Glomerular visceral epithelial cell (primary cell): ENCODE results near the gene GPX5.
"Not testable (repeated sequence)": the region's sequence is repeated elsewhere in the genome, so short reads cannot be mapped to it uniquely, and the experiment has no call there.

Source experiments
- DNase-seq: peaks from one replicate; pipeline ENCODE4 v3.0.0-alpha.2; 2016; ENCODE audit errors: extremely low spot score

Gene GPX5

DNA sequence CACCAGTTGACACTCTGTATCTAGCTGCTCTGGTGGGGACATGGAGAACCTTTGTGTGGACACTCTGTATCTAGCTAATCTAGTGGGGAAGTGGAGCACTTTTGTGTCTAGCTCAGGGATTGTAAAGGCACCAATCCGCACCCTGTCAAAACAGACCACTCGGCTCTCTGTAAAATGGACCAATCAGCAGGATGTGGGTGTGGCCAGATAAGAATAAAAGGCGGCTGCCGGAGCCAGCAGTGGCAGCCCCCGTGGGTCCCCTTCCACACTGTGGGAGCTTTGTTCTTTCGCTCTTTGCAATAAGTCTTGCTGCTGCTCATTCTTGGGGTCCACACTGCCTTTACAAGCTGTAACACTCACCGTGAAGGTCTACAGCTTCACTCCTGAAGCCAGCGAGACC is 13.3 kb upstream of the GPX5 start:
- not testable (repeated sequence) for DNase-seq

DNA sequence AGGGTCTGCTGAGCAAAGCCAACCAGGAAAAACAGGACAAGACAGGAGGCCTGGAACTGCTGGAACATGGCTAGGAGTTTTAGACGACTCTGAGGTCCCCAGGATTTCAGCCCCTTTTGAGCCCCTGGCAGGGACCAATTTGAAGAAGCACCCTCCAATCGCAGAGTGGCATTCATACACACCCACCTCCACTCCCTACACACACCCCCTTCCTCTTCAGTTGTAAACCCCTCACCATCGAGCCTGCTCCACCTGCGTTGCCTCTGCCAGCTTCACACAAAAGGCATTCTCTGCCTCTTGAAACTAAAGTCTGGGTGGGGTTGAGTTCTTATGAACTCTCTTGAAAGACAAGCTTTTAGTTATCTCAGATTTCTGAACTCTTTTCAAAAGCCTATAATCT is 10.0 kb upstream of the GPX5 start, which contains the start of gene GPX6:
Gene GPX6, minus strand, starts transcription at position 118 of the 400 bp plus-strand sequence. Its CDS starts 50 bp downstream, at position 68.
- DNase-seq, result no peak

DNA sequence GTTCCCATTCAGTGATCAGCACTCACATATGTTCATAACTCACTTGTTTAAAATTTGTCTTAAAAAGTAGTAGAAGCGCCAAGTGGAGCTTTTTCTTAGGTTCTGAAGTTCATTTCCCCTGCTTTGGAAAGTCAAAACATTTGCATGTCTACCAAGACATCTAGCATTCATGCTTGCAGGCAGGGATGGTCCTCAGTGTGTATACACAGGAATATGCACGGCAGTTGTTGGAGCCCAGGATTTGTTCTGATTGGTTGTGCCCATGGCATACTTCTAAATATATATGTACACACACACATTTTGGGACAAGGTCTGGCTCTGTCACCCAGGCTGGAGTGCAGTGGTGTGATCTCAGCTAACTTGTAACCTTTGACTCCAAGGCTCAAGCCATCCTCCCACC is 7.7 kb upstream of the GPX5 start:
- no peak for DNase-seq

DNA sequence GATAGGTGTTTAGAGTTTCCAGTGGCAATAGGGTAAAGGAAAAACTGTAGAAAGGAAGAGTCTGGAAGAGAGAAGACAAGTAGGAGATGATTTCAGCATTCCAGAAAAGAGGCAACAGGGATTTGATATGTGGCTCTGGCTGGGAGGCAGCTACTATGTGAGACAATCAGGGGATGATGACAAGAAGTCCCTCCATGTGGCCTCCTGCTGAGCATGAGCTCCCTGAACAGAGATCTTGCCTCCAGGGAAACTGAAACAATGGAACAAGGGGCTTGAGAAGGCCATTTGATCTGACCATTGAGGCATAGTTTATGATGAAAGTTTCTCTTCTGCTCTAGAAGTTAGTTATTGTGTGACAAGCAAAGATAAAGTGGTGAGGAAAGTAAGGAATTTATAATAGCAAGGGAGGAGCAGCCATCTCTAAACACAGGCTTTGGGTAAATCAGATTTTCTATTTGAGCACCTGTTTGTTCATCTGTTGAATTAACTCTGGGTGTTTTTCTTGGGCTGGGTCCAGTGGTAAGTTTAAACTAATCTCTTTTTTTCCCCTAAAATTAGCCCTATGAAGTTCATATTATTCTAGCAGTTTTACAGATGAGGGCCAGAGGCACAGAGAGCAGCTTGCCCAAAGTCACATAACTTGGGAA is 3.0 kb upstream of the GPX5 start:
- DNase-seq, result no peak

DNA sequence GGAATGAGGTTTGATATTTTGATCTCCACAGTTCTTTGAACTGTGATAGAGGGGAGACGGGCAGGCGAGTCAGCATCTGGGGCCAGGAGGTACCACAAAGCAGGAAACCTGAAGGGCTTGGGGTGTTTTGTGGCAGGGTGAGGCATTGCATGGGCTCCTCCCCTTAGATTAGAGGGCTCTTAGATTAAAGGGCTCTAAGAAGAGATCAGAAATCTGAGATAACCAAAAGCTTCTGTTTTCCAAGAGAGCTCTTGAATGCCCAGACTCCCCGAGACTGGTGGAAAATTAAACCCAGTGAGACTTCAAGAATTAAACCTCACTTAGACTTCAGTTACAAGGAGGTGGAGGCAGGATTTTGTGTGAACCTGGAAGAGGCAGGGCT is 2.4 kb upstream of the GPX5 start:
- peak; percentile 30 for DNase-seq

DNA sequence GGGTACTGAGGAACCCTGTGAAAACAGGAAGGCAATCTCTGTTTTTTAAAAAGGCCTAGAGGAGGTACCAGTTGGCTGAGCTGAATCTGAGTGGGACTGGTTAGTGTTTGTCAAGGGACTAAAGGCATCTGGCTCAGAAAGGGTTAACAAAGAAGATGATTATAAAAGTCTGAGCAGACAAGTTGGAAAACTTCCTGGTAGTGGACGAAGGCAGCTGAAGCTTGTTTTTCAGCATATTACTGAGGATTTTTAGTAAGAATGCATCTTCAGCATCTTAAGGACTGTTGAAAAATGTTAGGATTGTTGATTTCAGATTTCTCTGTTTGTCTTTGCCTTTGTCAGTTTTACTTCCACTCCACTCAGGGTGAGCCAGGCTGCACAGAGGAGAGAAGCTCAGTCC is 5.1 kb downstream of the GPX5 start:
- no peak for DNase-seq

DNA sequence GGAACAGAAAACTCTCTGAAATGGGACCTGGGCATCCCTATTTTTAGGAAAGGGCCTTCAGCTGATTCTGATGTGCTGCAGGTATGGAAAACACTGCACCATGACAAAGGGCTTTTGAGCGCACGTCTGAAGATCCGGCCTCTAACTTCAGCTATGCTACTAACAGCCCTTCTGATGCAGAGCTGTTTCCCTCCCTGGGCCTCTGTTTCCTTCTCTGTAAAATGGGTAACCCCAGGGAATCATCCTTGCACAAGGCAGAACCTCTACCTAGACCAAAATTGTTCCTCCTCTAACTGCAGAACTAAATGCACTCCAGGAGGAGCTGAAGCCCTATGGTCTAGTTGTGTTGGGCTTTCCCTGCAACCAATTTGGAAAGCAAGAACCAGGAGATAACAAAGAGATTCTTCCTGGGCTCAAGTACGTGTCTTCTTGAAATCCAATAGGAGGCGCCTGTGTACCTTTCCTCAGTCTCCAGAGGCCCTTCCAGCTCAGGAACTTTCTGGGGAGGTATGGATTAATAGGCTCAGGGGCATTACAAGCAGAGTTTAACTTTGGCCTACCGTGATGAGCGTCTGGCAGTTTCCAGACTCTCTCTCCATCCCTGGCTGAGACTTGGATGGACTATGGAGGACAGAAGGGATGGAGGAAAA is 5.9 kb downstream of the GPX5 start:
- no peak for DNase-seq

DNA sequence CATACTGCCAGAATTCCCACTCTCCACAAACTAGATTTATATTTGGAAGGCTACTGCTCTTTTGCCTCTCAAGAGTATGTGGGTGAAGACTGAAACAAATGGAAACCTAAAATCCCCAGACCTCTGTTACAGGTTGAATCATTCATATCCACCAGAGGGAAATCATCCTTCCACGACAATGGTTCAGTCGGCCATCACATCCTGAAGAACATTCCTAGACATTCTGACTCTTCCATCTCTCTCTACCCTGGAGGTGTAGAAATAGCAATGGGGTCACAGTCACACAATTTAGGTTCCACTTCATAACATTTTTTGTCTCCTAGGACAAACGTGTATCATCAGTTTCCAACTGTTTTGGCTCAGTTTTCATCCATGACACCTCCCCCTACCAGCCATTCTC is 8.6 kb downstream of the GPX5 start:
- DNase-seq, result no peak

DNA sequence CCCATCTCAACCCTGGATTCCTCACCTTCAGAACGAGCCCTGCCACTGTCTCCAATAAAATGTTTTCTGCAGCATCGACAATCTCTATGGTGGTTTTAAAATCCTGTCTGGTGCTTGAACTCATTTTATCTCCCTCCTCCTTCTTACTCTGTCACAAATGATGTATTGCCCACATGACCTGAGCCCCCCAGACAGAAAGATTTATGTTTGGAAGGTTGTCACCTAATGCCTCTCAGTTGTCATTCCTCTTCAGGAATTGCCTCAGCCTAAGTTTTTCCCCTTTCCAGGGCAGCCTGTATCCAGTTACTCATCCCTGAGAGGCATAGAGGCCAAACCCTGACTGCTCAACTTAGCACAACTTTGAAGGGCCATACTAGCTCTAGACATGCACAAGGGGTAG is 9.2 kb downstream of the GPX5 start:
- DNase-seq, result no peak

DNA sequence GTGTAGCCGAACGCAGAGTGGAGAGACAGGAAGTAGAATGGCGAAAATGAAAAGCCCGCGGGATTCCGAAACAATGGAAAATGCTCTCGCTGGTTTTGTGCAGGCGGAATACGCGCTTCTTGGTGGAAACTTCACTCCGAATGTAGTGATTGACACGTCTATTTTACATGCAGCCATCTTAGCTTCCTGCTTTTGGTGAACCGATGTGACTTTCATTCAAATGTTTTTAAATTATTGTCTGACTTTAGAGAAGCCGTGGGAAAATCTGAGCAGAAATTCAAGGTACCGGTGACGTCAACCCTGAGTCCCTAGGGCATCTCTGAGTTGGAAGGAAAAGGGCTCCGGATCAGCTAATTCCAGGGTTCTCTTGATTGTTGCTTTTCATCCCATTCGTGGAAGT is 11.4 kb downstream of the GPX5 start:
- no peak for DNase-seq

DNA sequence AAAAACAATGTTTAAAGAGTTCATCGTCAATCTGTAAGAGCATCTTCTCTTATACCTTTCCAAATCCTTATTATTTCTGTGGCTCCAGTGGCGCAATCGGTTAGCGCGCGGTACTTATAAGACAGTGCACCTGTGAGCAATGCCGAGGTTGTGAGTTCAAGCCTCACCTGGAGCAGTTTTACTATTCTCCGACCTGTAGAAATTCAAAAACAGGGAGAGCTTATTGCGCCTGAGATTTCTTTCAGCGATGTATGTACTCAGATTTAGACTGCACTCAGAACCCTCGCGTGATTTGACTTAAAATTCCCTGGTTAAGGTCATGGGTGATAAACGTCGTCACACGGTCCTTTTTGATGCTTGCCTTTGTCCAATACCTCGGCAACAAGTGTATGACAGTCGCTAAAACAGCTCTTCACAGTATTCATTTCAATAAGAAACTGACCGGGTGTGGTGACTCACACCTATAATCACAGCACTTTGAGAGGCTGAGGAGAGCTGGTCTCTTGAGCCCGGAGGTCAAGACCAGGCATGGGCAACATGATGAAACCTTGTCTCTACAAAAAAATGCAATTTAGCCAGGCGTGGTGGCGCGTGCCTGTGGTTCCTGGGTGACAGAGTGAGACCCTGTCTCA is 11.9 kb downstream of the GPX5 start:
- DNase-seq, result no peak

DNA sequence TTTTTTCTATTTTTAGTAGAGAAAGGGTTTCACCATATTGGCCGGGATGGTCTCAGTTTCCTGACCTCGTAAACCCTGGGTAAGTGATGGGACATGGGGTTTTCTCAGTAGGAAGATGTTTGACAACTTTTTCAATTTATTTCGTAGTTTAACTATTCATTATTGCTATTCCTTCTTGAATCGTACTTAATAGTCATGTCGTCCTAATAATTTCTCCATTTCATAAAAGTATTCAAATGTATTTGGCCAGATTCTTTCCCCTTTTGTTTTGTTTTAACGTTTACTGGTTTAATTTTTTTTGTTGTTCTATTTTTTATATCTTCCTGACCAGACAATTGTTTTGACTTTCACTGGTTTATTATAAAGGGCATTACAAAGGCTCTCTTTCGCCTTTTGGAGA is 16.3 kb downstream of the GPX5 start:
- DNase-seq, result no peak

DNA sequence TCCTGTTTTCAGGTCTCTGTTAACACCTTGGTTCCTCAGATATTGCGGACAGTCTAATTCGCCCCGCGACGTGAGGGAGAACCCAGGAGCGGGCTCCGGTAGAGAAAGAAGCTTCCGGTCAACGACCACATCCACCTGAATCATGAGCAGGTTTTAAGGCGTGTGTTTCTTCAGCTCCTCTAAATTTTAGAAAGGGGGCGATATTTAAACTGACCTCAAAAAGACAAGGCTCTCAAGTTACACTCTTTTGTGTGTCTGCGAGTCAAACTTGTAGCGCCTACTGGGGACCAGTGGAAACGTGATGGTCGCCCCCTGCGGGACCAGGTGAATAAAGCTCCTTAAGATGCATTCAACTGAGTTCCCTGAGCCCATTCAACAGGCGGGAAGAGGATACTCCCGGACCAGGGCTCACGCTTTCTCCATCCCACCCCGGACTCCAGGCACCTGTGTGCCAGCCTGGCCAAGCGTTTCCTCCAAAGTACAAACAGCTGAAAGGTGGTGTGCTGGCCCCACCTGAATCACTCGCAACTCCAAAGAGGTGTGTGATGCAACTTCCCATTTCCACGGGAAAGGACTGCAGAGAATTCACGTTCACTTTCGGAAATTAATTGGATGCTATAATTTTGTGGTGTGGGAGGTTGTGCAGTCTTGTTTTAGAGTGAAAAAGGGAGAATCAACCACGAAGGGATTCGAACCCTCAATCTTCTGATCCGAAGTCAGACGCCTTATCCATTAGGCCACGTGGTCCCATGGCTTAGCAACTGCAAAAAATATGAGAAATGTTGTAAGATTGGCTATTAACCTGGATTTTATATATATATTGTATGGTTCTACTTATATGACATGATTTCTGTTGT is 17.0 kb downstream of the GPX5 start:
- DNase-seq, result peak; percentile 90

DNA sequence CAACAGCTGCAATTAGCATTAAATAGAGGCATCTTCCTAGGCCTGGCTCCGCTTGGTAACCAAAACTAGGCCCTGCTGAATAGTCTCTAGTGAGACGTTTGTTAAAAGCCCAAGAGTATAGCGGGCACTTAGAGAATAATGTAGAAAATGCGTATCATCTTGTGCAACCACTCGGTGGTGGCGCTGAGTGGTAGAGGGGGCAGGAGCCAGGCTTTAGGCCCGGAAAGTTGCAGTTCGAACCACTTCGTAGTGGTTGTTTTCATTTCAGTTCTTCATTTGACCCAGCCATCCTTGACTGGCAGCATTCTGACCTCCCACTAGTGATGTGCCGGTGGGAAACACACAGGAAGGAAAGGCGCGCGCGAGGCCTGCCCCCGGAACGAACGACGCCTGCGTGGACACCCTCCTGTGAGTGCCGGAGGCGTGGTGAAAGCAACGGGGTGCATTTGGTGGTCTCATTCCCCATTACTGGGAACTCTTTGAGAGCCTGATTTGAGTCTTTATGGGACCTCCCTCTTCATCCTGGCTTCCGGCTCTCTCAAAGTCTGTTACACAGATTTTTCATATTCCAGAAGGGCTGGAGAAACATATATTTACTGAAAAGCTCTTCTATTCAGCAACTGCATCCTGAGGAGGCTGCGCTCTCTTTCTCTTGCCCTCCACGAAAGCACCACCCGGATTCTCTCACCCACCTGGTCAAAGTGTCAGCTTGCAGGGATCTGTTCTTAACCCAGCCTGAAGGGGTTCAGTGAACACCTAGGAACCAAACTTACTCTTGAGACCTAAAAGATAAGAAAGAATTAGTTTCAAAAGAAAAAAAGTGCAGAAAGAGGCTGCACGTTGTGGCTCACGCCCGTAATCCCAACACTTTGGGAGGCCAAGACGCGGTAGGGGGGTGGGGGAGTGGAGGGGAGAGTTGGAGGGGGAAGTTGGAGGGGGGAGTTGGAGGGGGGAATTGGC is 18.2 kb downstream of the GPX5 start:
- DNase-seq, result no peak

DNA sequence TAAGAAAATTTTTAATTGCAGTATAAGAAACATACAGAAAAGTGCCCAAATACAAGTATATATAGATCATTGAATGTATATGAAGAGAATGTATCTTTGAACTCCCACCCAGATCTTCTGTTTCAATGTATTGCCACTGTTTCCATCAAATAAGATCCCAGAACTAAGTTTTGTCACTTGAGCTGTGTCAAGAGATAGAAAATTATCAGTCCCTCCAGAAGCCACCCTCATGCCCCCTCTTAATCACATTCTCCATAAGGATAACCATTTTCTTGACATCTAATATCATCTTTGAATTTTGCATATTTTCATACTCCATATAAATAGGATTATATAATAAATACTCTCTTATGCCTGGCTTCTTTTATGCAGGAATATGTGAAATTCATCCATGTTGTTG is 20.3 kb downstream of the GPX5 start:
- no peak for DNase-seq

DNA sequence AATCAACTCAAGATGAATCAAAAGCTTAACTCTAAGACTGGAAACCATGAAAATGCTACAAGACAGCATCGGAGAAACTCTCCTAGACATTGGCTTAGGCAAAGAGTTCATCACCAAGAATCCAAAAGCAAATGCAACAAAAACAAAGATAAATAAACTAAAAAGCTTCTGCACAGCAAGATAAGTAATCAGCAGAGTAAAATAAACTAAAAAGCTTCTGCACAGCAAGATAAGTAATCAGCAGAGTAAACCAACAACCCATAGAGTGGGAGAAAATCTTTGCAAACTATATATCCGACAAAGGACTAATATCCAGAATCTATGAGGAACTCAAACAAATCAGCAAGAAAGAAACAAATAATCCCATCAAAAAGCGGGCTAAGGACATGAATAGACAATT is 21.3 kb downstream of the GPX5 start:
- DNase-seq, result not testable (repeated sequence)

DNA sequence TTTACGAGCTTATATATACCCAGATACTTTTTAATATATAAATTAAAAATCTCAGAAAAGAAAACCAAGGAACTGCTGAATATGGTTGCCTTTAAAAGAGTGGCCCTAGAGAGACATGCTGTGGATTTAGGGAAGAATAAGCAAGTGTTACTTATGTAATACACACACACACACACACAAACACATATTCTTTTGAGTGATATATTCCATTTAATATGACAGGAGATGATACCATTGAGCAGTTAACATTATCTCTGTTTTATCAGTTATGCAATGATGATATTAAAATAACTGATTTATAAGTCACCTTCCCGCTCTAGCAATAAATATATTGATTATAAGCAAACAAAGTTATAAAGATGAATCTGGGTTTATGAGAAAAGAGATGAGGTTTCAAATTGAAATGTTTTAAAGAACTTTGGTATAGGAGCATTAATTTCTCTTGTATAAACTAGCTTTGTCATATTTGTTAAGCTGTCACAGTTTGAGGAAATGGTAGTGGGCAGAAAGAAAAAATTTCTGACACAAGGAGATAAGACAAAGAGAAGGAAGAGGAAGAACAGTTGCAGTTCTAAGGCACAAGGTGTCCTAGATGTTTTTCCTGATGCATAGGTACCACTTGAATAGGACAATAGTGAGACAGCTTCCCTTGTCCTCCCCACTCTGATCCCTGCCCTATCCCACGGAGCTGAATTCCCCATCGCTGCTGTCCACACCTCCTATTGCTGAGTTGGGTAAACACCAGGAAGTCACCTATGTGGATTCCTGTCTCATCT is 26.4 kb downstream of the GPX5 start:
- no peak for DNase-seq

DNA sequence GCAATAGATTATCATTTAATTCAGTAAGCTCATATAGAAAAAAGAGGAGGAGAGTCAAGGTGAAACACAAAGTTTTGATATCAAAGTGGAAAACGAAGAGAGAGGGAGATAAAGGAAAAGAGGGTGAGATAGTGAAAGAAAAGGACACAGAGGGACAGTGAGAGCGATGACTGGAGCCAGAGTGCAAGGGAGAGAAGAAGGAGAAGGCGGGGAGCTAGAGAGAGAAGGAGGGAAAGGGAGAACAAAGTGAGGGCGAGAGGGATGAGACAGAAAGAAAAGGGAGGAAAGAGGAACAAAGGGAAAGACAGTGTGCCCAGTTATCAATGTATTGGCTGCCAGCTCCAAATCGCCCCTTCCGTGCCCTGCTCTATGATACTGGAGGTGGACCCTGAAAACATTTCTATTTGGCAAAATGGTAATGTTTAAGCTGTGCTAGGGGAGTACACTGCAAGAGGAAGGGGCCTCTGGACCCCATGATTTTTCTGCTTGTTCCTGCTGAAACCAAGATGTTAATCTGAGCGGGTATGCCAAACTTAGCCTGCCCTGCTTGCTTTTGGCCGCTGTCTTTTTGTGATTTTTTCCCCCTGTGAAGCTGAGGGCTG is 27.8 kb downstream of the GPX5 start:
- no peak for DNase-seq

DNA sequence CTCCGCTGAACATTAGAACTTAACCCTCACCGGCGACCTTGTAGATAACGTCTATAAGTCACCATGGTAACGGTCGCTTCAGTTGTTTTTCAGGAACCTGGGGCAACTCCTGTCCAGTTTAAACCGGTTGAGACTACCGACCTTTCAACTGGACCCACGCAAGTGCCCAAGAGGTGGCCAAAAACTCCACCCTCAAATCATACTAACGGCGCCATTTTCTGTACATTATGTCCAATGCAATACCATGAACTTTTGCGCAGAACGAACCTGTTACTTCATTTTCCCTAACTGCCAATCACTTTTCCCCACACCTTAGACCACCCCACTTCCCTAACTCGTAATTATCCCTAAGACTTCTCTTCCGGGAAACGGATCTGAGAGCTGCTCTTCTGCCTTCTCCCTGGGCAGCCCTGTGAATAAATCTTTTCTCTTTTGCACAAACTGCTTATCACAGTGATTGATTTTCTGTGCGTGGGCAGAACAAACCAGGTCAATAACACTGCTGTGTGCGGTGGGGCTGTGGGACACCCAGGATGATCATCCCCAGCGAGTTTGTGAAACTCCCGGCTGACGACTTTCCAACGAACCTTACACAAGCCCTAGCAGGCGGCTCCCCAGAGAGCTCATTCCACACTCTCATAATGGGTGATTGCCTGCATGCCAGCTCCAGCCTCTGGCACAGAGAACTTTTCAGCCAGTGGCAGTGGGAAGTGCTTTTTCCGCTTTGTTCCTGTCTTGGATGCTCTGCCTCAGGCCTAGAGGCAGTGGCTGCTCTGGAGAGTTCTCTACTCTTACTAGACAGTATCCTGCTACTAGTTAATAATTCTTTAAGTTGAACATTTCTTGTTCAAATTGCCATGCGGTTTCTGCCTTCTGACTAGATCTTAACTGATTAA is 28.6 kb downstream of the GPX5 start:
- peak; percentile 48 for DNase-seq
